Measurements from ENCODE around the gene PCDHGB5.
A peak's percentile ranks its signal among the peaks of the same experiment; 100 is the strongest.

GRCh38 chr5:141402553-141403243, 5.0 kb downstream of the PCDHGB5 start, which contains the start of gene PCDHGA9:
- TF ChIP-seq CTCF (IDR thresholded peaks at IDR 0.05 in 4 of 5, conservative IDR thresholded peaks at IDR 0.05 in 1 of 5) (peak in 4 of 5 experiments; percentile 35 to 46 (median 40)), POLR2A (IDR thresholded peaks at IDR 0.05) (no peak)

All from gastrocnemius medialis (tissue), 4 donors.